Lung microvascular endothelial cell (primary cell): ENCODE data around the gene CCL4. TPM values are rescaled to one million over a fixed set of nuclear protein-coding genes. Genes with fewer than 3 reads are reported as not detected.
"Not testable (repeated sequence)": the region's sequence is repeated elsewhere in the genome, so short reads cannot be mapped to it uniquely, and the experiment has no call there.

Source experiments
- DNase-seq, 2 donors: peaks; one replicate each; pipeline versions ENCODE4 v3.0.0 to v3.0.0-alpha.2; 2010; ENCODE audit warnings: low read depth in 2 of 2
- total RNA-seq: library from RNA; depleted of rRNA; stranded (reverse); fragments of >200 nt; gene quantifications from 2 replicates; pipeline ENCODE4 v1.2.1, GENCODE V29; 2014

Gene CCL4
- not detected in 2 replicates for total RNA-seq

- not testable (repeated sequence) for DNase-seq
Measured at GRCh38 chr17:36103401-36103975, at the start of gene CCL4. CCL4 (plus strand) TSS chr17:36103827; CDS start chr17:36103906, 79 bp downstream.

GRCh38 chr17:36055171-36055570 is 48.5 kb upstream of the CCL4 start:
- no peak for DNase-seq

DNA sequence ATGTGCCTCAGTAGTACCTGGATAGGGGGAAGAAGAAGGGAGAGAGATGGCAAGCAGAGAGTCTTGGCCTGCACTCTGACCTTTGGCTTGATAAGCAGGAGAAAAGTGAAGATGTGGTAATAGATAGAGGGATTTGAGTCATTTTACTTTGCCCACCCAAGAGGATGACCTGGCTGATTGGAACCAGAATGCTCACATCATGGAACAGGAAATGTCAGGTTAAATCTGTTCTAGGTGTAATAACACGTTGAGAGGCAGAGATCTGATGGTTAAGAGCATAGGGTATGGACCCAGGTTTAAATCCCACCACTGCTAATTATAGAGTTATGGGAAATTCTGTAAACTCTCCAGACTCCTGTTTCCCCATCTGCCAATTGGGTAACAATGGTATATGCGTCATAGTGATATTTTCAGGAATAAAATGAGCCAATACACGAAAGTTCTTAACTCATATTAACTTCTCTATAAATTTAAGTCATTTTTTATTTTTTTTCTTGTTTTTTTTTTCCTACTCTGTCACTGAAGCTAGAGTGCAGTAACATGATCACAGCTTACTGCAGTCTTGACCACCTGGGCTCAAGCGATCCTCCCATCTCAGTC is 47.6 kb upstream of the CCL4 start:
- no peak for DNase-seq

GRCh38 chr17:36057911-36058310 is 45.7 kb upstream of the CCL4 start:
- no peak for DNase-seq

DNA sequence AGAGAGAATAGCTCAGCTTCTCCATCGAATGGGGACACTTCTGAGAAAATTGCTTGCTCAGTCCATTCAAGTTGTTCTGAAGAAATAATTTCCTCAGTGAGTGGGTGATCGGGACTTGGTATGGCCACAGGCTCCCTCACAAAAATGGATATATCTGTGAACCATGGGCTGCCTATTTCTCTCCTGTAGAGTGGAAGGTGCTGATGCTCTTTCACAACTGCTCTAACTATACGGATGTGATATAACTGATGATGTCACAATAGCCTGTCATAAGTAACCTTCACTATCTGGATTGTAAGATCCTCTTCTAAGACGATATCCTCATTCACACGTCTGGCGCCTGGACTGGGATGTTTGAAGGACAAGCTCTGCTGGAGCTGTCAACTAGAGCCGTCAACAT is 44.2 kb upstream of the CCL4 start:
- no peak for DNase-seq

- no peak for DNase-seq
Measured at GRCh38 chr17:36060816-36061215, 42.8 kb upstream of the CCL4 start.

- no peak for DNase-seq
Measured at GRCh38 chr17:36063786-36064541, 39.7 kb upstream of the CCL4 start, which contains the start of gene CCL18. CCL18 (plus strand) TSS chr17:36064272; CDS start chr17:36064343, 71 bp downstream.

- no peak for DNase-seq
Measured at GRCh38 chr17:36066365-36066985, 37.2 kb upstream of the CCL4 start.

DNA sequence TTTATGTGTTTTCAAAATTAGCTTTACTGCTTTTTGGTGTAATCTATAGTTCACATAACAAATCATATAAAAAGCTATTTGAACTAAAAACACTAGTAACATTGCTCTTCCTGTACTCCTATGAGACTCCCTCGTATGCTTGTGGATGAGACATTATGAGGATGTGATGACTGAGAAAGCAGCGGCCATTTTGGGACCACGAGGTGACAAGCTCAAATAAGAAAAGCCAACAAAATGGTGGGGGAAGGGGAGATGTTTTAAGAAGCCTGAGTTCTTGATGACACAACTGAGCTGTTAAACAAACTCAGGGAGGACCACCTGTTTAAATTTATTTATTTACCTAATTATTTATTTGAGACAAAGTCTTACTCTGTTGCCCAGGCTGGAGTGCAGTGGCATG is 35.1 kb upstream of the CCL4 start:
- DNase-seq = no peak

DNA sequence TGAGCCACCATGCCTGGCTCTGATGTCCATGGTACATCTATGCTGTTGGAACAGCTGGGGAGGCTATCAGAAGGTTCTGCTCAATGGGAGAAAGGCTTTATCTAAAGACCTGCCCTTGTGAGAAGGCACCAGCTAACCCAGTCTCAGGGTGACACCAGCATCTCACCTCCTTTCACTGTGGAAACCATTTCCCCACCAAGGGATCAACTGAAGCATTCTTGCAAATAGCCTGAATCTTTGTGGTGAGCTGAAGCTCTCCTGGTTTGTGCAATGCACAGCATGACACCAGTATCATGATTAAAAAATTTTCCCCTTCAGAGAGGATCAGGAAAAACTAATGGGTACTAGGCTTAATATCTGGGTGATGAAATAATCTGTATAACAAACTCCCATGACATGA is 34.5 kb upstream of the CCL4 start:
- no peak for DNase-seq

GRCh38 chr17:36070427-36070826 is 33.2 kb upstream of the CCL4 start:
- no peak for DNase-seq

DNA sequence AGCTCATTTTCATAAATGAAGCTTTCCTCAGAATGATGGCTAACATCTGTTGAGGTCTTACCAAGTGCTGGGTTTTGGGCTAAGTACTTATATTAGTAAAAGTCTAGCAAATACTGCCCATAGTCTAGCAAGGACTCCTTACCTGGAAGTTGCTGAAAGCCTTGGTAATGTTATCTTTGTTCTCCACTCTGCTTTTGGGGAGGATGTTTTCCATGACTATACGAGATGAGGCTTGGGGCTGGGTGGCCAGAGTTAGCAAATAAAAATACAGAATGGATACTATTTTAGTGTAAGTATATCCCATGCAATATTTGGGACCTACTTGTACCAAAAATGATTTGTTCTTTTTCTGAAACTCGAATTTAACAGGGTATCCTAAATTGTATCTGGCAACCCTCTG is 31.9 kb upstream of the CCL4 start:
- no peak for DNase-seq

GRCh38 chr17:36072431-36073121 is 31.1 kb upstream of the CCL4 start:
- DNase-seq = peak; percentile 50 to 70

DNA sequence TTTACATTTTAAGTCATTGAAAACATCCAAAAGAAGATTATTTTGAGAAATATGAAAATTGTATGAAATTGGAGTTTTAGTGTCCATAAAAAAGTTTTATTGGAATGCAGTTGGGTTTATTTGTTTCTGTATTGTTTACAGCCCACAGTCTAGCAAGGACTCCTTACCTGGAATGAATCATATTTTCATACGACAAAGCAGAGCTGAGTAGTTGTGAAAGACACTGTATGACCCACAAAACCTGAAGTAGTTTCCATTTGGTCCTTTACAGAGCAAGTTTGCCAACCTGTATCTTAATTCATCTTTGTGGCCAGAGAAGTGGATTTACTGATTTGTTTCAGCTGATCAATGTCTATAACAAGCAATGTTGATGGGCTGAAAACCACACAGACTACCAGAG is 29.3 kb upstream of the CCL4 start:
- no peak for DNase-seq

DNA sequence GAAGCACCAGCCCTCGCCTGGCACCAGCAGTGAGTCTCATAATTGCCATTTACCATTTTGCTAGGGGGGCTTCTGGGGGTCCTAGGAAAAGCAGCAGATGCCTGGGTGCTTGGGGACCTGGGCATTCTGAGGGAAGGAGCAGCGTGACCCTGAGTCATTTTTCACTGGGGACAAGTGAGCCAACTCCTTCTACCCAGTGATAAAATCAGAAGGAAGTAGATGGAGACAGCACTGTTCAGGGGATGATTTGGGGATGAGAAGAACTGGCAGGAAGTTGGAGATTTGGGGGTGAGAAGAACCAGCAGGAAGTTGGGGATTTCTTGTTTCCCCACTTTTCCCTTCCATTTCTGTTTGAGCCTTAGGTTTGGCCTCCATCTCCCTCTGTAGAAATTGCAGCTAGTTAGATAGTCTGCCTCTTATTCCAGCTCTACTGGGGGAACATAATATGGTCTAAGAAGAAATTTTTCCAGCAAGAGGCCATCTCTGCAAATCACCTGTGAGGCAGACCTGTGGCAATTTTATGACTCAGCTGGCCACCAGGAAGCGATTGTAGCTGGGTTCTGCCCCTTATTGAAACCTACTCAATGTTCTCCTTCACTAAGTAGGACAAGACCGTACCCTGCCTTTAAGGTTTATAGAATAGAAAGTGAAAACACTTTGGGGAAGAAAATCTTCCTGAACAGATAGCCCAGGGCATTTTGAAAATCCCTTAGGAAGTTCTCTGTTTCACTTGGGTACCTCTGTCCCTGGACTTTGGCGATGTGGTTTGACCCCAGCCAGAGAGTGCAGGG is 21.8 kb upstream of the CCL4 start:
- DNase-seq = not testable (repeated sequence)

DNA sequence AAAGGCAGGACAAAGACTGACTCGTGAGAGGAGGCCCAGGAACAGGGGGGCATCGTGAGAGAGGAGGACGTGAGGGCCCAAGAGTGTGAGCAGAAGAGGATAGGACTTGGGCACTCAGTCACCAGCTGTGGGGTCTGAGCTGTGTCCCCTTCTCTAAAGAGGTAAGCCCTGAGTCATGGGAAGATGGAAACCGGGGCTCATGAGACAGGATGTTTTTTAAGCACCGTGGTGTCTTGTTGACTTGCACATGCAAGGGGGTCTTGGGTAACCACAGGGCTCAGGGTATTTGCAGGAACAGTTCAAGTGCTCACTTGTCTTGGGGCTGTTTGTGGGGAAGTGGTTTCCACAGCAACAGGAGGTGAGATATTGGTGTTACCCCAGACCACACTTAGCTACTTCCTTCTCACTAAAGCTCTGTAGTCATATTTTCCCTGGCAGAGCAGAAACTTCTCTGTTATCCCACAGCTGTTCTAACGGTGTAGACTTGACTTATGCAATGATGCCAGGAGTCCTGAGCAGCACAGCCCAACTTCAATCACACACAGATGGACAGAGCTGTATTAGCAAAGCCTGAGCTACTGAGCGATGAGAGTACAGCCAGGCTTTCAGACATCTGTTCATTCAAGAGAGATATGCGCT is 21.0 kb upstream of the CCL4 start:
- DNase-seq = not testable (repeated sequence)

- DNase-seq = not testable (repeated sequence)
Measured at GRCh38 chr17:36083691-36084090, 19.9 kb upstream of the CCL4 start.

DNA sequence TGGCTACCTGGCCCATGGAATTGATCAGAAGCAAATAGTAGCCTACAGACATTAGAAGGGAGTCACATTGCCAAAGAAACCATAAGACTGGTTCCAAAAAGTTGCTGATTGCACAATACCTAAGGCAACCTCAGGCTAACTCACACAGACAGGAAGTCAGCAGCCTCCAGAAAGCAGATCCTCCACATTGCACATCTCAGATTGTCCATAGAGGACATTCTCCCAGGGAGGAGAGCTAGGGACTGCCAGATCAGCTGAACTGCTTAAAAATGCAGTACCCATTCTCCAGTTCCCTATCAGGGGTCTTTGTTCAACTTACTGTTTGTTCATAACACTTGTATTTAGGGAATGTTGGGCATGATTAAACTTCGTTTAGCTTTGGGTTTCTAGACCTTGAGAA is 17.9 kb upstream of the CCL4 start:
- no peak for DNase-seq

DNA sequence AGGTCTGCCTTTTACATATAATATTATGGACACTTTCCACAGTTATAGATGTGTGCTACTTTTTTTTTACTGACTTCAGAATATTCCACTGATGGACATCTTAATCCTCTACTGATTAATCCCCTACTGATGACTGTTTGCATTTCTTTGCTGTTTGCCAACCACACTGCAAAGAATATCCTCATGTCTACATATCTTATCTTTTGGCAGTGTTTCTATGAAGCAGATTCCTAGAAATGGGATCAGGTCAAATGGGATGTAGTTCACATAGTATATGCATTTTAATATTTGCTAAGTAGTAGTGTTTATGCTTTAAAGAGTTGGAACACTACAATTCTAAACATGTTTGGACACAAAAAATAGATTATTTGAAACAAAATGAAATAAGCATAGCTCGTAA is 16.8 kb upstream of the CCL4 start:
- DNase-seq = no peak

DNA sequence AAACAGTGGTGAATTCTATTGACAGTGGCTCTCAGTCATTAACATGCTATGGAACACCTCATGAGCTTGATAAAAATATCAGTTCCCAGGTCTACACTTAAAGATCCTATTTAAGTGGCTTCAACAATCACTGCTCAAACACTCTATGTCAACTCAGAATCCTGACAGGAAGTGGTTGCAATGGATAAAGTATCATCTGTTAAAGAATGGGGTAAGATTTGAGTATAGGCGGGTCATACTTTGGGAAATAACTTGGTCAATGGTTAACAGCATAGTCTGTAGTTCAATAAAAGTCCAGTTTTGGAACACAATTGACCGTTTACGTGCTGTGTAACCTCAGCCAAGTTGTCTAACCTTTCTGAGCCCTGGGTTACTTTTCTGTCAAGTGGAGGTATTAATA is 16.2 kb upstream of the CCL4 start:
- not testable (repeated sequence) for DNase-seq
